Measurements from ENCODE around the gene ZNF679.

DNA sequence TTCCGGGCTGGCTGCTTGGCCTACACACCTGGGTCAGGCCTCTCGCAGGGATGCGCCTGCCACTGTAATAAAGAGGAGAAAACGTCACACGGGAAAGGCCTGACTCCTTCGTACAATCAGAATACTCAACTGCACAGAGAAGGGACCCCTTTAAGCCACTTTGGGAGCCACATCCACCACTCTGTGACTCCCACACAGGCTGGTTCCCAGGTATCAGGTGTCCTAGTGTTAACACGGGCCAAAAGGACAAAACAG, 79.7 kb downstream of the ZNF679 start:
- TF ChIP-seq, protein P1, sequence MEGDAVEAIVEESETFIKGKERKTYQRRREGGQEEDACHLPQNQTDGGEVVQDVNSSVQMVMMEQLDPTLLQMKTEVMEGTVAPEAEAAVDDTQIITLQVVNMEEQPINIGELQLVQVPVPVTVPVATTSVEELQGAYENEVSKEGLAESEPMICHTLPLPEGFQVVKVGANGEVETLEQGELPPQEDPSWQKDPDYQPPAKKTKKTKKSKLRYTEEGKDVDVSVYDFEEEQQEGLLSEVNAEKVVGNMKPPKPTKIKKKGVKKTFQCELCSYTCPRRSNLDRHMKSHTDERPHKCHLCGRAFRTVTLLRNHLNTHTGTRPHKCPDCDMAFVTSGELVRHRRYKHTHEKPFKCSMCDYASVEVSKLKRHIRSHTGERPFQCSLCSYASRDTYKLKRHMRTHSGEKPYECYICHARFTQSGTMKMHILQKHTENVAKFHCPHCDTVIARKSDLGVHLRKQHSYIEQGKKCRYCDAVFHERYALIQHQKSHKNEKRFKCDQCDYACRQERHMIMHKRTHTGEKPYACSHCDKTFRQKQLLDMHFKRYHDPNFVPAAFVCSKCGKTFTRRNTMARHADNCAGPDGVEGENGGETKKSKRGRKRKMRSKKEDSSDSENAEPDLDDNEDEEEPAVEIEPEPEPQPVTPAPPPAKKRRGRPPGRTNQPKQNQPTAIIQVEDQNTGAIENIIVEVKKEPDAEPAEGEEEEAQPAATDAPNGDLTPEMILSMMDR (IDR thresholded peaks at IDR 0.05; ENCODE audit: borderline replicate concordance, extremely low read depth, low read length, poor library complexity, severe bottlenecking): no peak
- no peak for TF ChIP-seq EZH2 (IDR thresholded peaks at IDR 0.05; ENCODE audit: borderline replicate concordance, low read depth, low read length, severe bottlenecking)
